Ascending aorta (tissue), 2 donors: Measurements from ENCODE around the gene ASTE1. TPM values are rescaled to one million over a fixed set of nuclear protein-coding genes. Genes with fewer than 3 reads are reported as not detected.
"Not testable (repeated sequence)": the region's sequence is repeated elsewhere in the genome, so short reads cannot be mapped to it uniquely, and the experiment has no call there.

ENCODE experiments used
- DNase-seq, 2 donors: peaks; one replicate each; pipeline ENCODE4 v3.0.0-alpha.2; 2019; ENCODE audit warnings: low spot score in 2 of 2
- H3K27ac ChIP-seq, 2 donors: fragments of 200-600 bp; sonication (generic); one replicate each; pipeline ENCODE4 v1.5.1; 2016 to 2017; ENCODE audit warnings: mild to moderate bottlenecking in 1 of 2
- H3K27me3 ChIP-seq: fragments of 200-600 bp; sonication (generic); one replicate; pipeline ENCODE4 v1.5.1; 2017
- H3K36me3 ChIP-seq, 2 donors: fragments of 200-600 bp; sonication (generic); one replicate each; pipeline ENCODE4 v1.5.1; 2016
- H3K4me1 ChIP-seq, 2 donors: fragments of 200-600 bp; sonication (generic); one replicate each; pipeline ENCODE4 v1.5.1; 2016 to 2017; ENCODE audit warnings: mild to moderate bottlenecking in 1 of 2
- H3K4me3 ChIP-seq, 2 donors: fragments of 200-600 bp; sonication (generic); one replicate each; pipeline ENCODE4 v1.5.1; 2016 to 2017; ENCODE audit warnings: mild to moderate bottlenecking in 1 of 2
- H3K9me3 ChIP-seq, 2 donors: fragments of 200-600 bp; sonication (generic); one replicate each; pipeline ENCODE4 v1.5.1; 2016
- CTCF ChIP-seq, 3 experiments: fragments of 200-600 bp in 2 of 3; fragments of 450-650 bp in 1 of 3; sonication (generic) in 2 of 3; IDR thresholded peaks; one replicate each; pipeline ENCODE4 v1.5.1; 2016 to 2019; ENCODE audit warnings: antibody characterized with exemption in 3 of 3, mild to moderate bottlenecking in 1 of 3, moderate library complexity in 1 of 3
- intact Hi-C: fragments of 100-400 bp; cut with DNase I; formaldehyde crosslinking; loops from one replicate; pipeline ENCODE4 v1.15.1; 2023
- total RNA-seq: library from RNA; depleted of rRNA; stranded (reverse); fragments of >200 nt; gene quantifications from one replicate; pipeline ENCODE4 v1.1.0, GENCODE V29; 2016

ASTE1 gene
- total RNA-seq, 1 donor from 2014 or later: 14.0 TPM

- H3K36me3 ChIP-seq: peaks cover 23 to 39% of the 10 kb centered on the region in 2 donors
- no peaks in the 10 kb centered on the region for H3K27me3 ChIP-seq
- no peaks in the 10 kb centered on the region for H3K9me3 ChIP-seq
- intact Hi-C loops: no loop called here
- no peak for DNase-seq
- H3K4me3 ChIP-seq: no peak overlapping the region
- H3K4me1 ChIP-seq: no peaks in the 10 kb centered on the region
- H3K27ac ChIP-seq: no peak overlapping the region
- no peak for TF ChIP-seq CTCF (IDR thresholded peaks at IDR 0.05)
Observed at GRCh38 chr3:130974201-130974600, 52.4 kb downstream of the ASTE1 start.

GRCh38 chr3:130973406-130973805, 53.2 kb downstream of the ASTE1 start:
- H3K4me1 ChIP-seq: no peaks in the 10 kb centered on the region
- no peaks in the 10 kb centered on the region for H3K9me3 ChIP-seq
- intact Hi-C loops: no loop called here
- no peak overlapping the region for H3K4me3 ChIP-seq
- no peak for TF ChIP-seq CTCF (IDR thresholded peaks at IDR 0.05)
- H3K27ac ChIP-seq: no peak overlapping the region
- no peak for DNase-seq
- peaks cover 23 to 39% of the 10 kb centered on the region in 2 donors for H3K36me3 ChIP-seq
- no peaks in the 10 kb centered on the region for H3K27me3 ChIP-seq

GRCh38 chr3:130972592-130972991, 54.0 kb downstream of the ASTE1 start:
- peaks cover 23 to 39% of the 10 kb centered on the region in 2 donors for H3K36me3 ChIP-seq

GRCh38 chr3:130971208-130971607, 55.4 kb downstream of the ASTE1 start:
- Histone ChIP-seq H3K4me3 (no peak overlapping the region), H3K27ac (no peak overlapping the region), H3K36me3 (peaks cover 21 to 47% of the 10 kb centered on the region in 2 donors), H3K27me3 (no peaks in the 10 kb centered on the region), H3K9me3 (no peaks in the 10 kb centered on the region), H3K4me1 (no peaks in the 10 kb centered on the region)
- DNase-seq: no peak
- intact Hi-C loops: no loop called here
- TF ChIP-seq CTCF (IDR thresholded peaks at IDR 0.05): no peak

More at GRCh38 chr3:130972592-130972991, 54.0 kb downstream of the ASTE1 start:
- intact Hi-C loops, H3K27me3 ChIP-seq, H3K9me3 ChIP-seq, H3K4me1 ChIP-seq, DNase-seq, H3K27ac ChIP-seq, H3K4me3 ChIP-seq: not testable (repeated sequence)

- no peaks in the 10 kb centered on the region for H3K4me1 ChIP-seq
- H3K27ac ChIP-seq: no peak overlapping the region
- no peak for DNase-seq
- no peak overlapping the region for H3K4me3 ChIP-seq
- H3K27me3 ChIP-seq: no peaks in the 10 kb centered on the region
- TF ChIP-seq CTCF (IDR thresholded peaks at IDR 0.05): no peak
- no peaks in the 10 kb centered on the region for H3K9me3 ChIP-seq
- peaks cover 25 to 46% of the 10 kb centered on the region in 2 donors for H3K36me3 ChIP-seq
- intact Hi-C loops: no loop called here
Observed at GRCh38 chr3:130969621-130970020, 57.0 kb downstream of the ASTE1 start.

- Histone ChIP-seq H3K27me3 (no peaks in the 10 kb centered on the region), H3K4me3 (no peak overlapping the region), H3K4me1 (no peaks in the 10 kb centered on the region), H3K36me3 (peaks cover 32 to 47% of the 10 kb centered on the region in 2 donors), H3K9me3 (no peaks in the 10 kb centered on the region), H3K27ac (no peak overlapping the region)
- intact Hi-C loops: no loop called here
- DNase-seq: no peak
- TF ChIP-seq CTCF (IDR thresholded peaks at IDR 0.05): no peak
Observed at GRCh38 chr3:130968221-130968620, 58.4 kb downstream of the ASTE1 start.
